HEK293 (cell line): ENCODE results near the gene CBX7.

Source experiments
- ATF2 ChIP-seq: fragments of 450-650 bp; formaldehyde crosslinking; IDR thresholded peaks from 2 replicates; pipeline ENCODE4 v1.5.1; 2016; ENCODE audit warnings: missing biosample characterization, missing genetic modification characterization, low read depth
- BCL11A ChIP-seq: fragments of 450-650 bp; formaldehyde crosslinking; IDR thresholded peaks from 2 replicates; pipeline ENCODE4 v1.5.1; 2016; ENCODE audit warnings: low read depth, missing biosample characterization, missing genetic modification characterization
- BCL11B ChIP-seq: fragments of 450-650 bp; formaldehyde crosslinking; IDR thresholded peaks from 2 replicates; pipeline ENCODE4 v1.5.1; 2016; ENCODE audit warnings: low read depth, missing biosample characterization, missing genetic modification characterization
- ELK4 ChIP-seq: IDR thresholded peaks from 2 replicates; pipeline ENCODE4 v1.6.1; 2011; ENCODE audit warnings: mild to moderate bottlenecking, low read depth, low read length, borderline replicate concordance
- HOXA7 ChIP-seq: sonication (generic); formaldehyde crosslinking; IDR thresholded peaks from 2 replicates; pipeline ENCODE4 v1.8.1; 2022; ENCODE audit warnings: missing genetic modification reagents, borderline replicate concordance
- IKZF3 ChIP-seq: fragments of 450-650 bp; IDR thresholded peaks from 2 replicates; pipeline ENCODE4 v1.5.0; 2018; ENCODE audit warnings: missing biosample characterization, mild to moderate bottlenecking, missing genetic modification characterization, moderate library complexity
- OVOL3 ChIP-seq: fragments of 450-650 bp; formaldehyde crosslinking; IDR thresholded peaks from 2 replicates; pipeline ENCODE4 v1.5.1; 2016; ENCODE audit warnings: missing biosample characterization, missing genetic modification characterization
- PRDM2 ChIP-seq: fragments of 450-650 bp; formaldehyde crosslinking; IDR thresholded peaks from 2 replicates; pipeline ENCODE4 v1.5.1; 2016; ENCODE audit warnings: missing biosample characterization, missing genetic modification characterization, borderline replicate concordance
- WT1 ChIP-seq: fragments of 450-650 bp; formaldehyde crosslinking; IDR thresholded peaks from 2 replicates; pipeline ENCODE4 v1.5.1; 2016; ENCODE audit warnings: missing biosample characterization, missing genetic modification characterization
- YY1 ChIP-seq: fragments of 450-650 bp; formaldehyde crosslinking; IDR thresholded peaks from 2 replicates; pipeline ENCODE4 v1.5.1; 2018; ENCODE audit warnings: missing biosample characterization, missing genetic modification characterization
- ZBTB1 ChIP-seq: fragments of 450-650 bp; formaldehyde crosslinking; IDR thresholded peaks from 2 replicates; pipeline ENCODE4 v1.5.1; 2016; ENCODE audit warnings: missing biosample characterization, missing genetic modification characterization
- ZBTB7A ChIP-seq: fragments of 450-650 bp; formaldehyde crosslinking; IDR thresholded peaks from 2 replicates; pipeline ENCODE4 v1.5.1; 2016; ENCODE audit warnings: low read depth, missing biosample characterization, missing genetic modification characterization
- ZEB2 ChIP-seq: fragments of 450-650 bp; formaldehyde crosslinking; IDR thresholded peaks from 2 replicates; pipeline ENCODE4 v1.5.1; 2016; ENCODE audit warnings: missing biosample characterization, missing genetic modification characterization
- ZNF146 ChIP-seq: fragments of 450-650 bp; formaldehyde crosslinking; IDR thresholded peaks from 2 replicates; pipeline ENCODE4 v1.5.1; 2016; ENCODE audit warnings: missing biosample characterization, missing genetic modification characterization
- ZNF157 ChIP-seq: fragments of 450-650 bp; formaldehyde crosslinking; IDR thresholded peaks from 2 replicates; pipeline ENCODE4 v1.5.1; 2016; ENCODE audit warnings: missing biosample characterization, missing genetic modification characterization
- ZNF211 ChIP-seq: fragments of 450-650 bp; formaldehyde crosslinking; IDR thresholded peaks from 2 replicates; pipeline ENCODE4 v1.5.1; 2016; ENCODE audit warnings: low read depth, missing biosample characterization, missing genetic modification characterization
- ZNF280C ChIP-seq: fragments of 450-650 bp; formaldehyde crosslinking; IDR thresholded peaks from 2 replicates; pipeline ENCODE4 v1.5.1; 2016; ENCODE audit warnings: missing biosample characterization, missing genetic modification characterization
- ZNF280D ChIP-seq: fragments of 450-650 bp; formaldehyde crosslinking; IDR thresholded peaks from 2 replicates; pipeline ENCODE4 v1.5.1; 2016; ENCODE audit warnings: missing biosample characterization, missing genetic modification characterization
- ZNF302 ChIP-seq: fragments of 450-650 bp; formaldehyde crosslinking; IDR thresholded peaks from 2 replicates; pipeline ENCODE4 v1.5.1; 2016; ENCODE audit warnings: missing biosample characterization, missing genetic modification characterization, low read depth
- ZNF341 ChIP-seq: fragments of 450-650 bp; formaldehyde crosslinking; IDR thresholded peaks from 2 replicates; pipeline ENCODE4; 2016; ENCODE audit warnings: low read depth, missing biosample characterization, missing genetic modification characterization
- ZNF404 ChIP-seq: fragments of 450-650 bp; formaldehyde crosslinking; IDR thresholded peaks from 2 replicates; pipeline ENCODE4 v1.5.1; 2017; ENCODE audit warnings: missing biosample characterization, missing genetic modification characterization
- ZNF449 ChIP-seq: fragments of 450-650 bp; formaldehyde crosslinking; IDR thresholded peaks from 2 replicates; pipeline ENCODE4 v1.5.1; 2017; ENCODE audit warnings: missing biosample characterization, mild to moderate bottlenecking, missing genetic modification characterization, moderate library complexity
- ZNF558 ChIP-seq: fragments of 450-650 bp; formaldehyde crosslinking; IDR thresholded peaks from 2 replicates; pipeline ENCODE4 v1.5.1; 2016; ENCODE audit warnings: missing biosample characterization, missing genetic modification characterization
- ZNF785 ChIP-seq: fragments of 450-650 bp; formaldehyde crosslinking; IDR thresholded peaks from 2 replicates; pipeline ENCODE4 v1.5.1; 2016; ENCODE audit warnings: missing biosample characterization, missing genetic modification characterization

Gene CBX7

GRCh38 chr22:39170825-39171622 is 18.5 kb upstream of the CBX7 start (continued):
- TF ChIP-seq PRDM2: no peak
- no peak for TF ChIP-seq ZNF449 (tag by site-specific recombination)
- no peak for TF ChIP-seq BCL11B (tag by site-specific recombination)
- TF ChIP-seq ZNF280C (tag by site-specific recombination): no peak
- TF ChIP-seq WT1 (tag by site-specific recombination): no peak
- no peak for TF ChIP-seq ZNF302
- peak; percentile 55; the same call in 1 of the 2 replicates for TF ChIP-seq ZEB2 (tag by site-specific recombination)
- TF ChIP-seq YY1 (tag by site-specific recombination): no peak
- TF ChIP-seq ZNF558 (tag by site-specific recombination): no peak
- no peak for TF ChIP-seq HOXA7
- TF ChIP-seq BCL11A (tag by site-specific recombination): peak; percentile 31
- no peak for TF ChIP-seq ZNF785 (tag by site-specific recombination)
- TF ChIP-seq ZNF341 (tag by site-specific recombination): no peak
- no peak for TF ChIP-seq ZBTB7A (tag by site-specific recombination)
- TF ChIP-seq OVOL3 (tag by site-specific recombination): no peak
- no peak for TF ChIP-seq ZBTB1 (tag by site-specific recombination)
- no peak for TF ChIP-seq ZNF211 (tag by site-specific recombination)
- TF ChIP-seq ATF2 (tag by site-specific recombination): no peak
- no peak for TF ChIP-seq ZNF280D (tag by site-specific recombination)
- no peak for TF ChIP-seq IKZF3
- TF ChIP-seq ELK4: no peak
- TF ChIP-seq ZNF404 (tag by site-specific recombination): no peak
- no peak for TF ChIP-seq ZNF157 (tag by site-specific recombination)
- no peak for TF ChIP-seq ZNF146
